ENCODE data around the gene PERM1.
A peak's percentile ranks its signal among the peaks of the same experiment; 100 is the strongest.

The PERM1 gene

DNA sequence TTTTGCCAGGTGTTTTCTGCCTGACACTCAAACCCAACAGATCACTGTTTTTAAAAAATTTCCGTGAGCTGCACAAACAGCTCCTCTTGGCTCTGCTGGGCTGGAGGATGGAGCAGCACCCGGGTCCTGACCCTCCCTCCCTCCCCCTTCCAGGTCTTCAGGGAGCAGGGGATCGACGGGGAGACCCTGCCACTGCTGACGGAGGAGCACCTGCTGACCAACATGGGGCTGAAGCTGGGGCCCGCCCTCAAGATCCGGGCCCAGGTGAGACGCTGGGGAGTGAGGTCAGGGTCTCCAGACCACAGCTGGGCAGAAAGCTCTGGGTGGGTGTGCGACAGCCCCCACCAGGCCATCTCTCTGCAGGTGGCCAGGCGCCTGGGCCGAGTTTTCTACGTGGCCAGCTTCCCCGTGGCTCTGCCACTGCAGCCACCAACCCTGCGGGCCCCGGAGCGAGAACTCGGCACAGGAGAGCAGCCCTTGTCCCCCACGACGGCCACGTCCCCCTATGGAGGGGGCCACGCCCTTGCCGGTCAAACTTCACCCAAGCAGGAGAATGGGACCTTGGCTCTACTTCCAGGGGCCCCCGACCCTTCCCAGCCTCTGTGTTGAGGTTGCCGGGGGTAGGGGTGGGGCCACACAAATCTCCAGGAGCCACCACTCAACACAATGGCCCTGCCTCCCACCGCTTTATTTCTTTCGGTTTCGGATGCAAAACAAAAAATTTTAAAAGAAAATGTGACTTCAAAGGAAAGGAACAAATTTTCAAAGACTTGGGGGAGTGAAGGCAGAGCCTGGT, 38.1 kb downstream of the PERM1 start:
- no peak for DNase-seq

DNA sequence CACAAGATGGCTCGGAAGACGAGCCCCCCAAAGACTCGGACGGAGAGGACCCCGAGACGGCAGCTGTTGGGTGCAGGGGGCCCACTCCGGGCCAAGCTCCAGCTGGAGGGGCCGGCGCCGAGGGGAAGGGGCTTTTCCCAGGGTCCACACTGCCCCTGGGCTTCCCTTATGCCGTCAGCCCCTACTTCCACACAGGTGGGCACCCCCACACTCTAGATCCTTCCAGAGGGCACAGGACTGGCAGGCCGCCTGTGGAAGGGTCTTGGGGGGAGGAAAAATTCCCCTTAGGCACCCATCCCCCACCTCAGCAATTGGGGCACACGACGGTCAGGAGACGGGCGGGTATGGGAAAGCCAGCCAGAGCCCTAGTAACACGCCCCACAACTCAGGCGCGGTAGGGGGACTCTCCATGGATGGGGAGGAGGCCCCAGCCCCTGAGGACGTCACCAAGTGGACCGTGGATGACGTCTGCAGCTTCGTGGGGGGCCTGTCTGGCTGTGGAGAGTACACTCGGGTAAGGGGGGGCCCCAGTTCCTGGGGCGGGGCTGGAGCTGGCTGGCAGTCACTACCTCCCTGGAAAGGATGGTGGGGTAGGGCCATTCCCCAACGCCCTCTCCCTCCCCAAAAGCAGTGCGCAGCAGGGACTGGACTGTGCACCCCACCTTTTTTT, 38.9 kb downstream of the PERM1 start:
- no peak for DNase-seq

DNA sequence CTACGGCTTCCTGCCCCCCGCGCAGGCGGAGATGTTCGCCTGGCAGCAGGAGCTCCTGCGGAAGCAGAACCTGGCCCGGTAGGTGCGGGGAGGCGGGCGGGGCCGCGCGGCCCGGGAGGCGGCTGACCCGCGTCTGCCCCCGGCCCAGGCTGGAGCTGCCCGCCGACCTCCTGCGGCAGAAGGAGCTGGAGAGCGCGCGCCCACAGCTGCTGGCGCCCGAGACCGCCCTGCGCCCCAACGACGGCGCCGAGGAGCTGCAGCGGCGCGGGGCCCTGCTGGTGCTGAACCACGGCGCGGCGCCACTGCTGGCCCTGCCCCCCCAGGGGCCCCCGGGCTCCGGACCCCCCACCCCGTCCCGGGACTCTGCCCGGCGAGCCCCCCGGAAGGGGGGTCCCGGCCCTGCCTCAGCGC, 39.5 kb downstream of the PERM1 start:
- no peak for DNase-seq

DNA sequence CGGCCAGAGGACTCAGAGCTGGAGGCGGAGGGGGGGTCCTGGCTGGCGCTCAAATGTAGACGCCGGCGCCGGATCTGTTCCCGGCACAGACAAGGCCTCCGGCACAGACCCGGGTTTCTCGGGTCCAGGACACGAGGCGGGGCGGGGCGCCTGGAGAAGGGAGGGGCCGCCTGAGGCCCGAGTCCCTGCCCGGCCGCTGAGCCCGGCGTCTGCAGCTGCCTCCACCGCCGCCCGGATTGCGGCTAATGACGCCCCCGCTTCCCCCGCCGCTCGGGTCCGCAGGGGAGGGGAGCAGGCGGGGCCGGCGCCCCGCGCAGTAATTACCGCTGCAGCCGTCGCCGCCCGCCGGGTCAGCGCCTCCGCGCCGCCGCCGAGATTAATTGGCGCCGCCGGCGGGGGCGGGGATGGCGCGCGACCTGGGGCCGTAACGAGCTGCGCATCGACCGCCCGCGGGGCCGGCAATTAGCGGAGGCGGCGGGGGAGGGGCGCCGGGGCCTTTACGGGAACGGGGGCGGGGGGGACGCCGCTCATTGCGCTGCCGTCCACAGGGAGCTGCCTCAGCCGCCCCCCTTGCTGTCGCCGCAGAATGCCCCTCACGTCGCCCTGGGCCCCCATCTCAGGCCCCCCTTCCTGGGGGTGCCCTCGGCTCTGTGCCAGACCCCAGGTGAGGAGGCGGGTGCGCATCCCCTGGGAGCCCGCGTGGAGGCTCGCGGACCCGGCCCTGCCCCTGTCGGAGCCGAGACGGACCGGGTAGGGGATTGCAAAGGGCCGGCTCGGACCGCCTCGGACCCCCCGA, 40.1 kb downstream of the PERM1 start:
- no peak for DNase-seq

DNA sequence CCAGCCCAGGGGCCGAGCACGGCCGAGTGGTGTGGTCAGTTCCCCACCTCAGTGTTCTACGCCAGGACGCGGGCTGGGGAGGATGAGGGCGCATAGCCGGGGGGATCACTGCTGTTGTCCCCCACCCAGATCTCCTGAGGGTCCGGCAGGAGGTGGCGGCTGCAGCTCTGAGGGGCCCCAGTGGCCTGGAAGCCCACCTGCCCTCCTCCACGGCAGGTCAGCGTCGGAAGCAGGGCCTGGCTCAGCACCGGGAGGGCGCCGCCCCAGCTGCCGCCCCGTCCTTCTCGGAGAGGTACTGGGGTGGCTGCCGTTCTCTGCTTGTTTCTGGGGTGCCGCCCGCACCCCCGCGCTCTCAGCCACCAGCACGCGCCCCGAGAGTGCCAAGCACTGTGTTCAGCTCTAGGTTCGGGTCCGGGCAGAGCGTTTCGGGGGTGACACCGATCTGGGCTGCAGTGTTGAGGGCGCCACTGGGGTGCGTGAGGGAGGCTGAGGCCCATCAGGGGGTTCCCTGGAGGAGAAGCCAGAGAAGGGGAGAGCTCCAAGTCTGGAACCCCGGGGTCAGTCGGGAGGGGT, 40.8 kb downstream of the PERM1 start:
- DNase-seq = no peak

DNA sequence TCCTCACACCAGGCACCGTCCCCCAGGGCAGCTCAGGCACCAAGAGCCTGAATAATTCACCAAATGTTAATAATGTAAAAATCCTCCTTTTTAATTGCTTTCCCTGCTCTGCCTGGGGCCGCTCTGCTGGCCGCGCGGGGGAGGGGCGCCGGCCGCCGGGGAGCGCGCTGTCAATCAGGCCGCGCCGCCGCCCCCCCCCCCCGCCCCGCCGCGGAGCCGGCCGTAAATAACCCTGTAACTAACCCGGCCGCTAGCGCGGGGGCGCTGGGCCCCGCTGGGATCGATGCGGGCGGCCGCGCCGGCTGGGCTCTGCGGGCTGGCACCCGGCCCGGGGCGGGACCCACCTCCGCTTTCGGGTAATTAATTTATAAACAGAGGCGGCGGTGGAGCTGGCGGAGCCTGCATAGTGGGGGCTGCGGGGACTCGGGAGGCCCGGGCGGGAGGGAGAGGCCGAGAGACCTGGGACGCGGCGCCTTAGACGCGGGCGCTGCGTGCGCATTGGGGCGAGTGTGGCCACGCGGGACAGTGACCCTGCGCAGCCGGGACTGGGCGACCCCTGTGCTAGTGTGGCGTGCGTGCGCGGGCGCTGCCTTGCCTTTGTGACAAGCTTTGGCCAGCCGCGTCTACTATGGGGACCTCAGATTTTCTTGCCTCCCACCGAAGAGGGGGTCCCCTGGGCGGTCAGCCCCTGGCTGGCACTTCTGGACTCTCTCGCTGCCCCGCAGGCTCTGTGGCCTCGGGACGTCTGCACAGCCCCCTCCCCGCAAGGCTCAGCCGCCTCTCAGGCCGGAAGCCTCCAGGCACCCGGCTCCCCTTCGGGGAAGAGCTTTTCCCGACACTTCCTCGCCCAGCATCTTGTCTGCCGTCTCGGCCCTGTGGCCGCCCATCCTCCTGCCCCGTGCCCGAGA, 41.5 kb downstream of the PERM1 start:
- DNase-seq = peak; percentile 28

DNA sequence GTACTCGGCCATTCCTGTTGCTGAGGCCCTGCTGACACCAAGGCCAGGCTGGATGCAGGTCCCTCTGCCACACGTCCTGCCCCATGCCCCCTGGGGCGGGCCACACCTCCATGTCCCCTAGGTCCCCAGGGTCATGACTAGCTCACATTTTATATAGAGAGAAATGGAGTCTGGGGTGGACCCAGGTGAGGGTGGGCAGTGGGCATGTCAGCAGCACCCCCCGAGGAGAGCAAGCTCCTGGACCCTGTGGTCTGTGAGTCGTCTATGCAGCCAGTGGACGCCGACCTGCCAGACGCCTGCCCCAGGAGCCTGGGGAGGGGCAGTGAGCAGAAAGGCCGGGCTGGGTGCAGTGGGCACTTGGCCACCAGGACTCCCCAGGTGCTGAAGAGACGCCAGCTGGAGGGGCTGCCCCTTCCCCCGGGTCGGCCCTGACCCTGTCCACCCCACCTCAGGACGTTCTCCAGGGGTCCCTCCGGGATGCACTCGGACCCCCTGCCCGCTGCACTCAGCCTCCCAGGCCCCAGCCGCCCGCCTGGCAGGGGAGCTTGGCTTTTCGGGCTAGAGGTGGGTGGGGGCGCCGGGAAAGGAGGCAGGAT, 42.3 kb downstream of the PERM1 start:
- DNase-seq = no peak

DNA sequence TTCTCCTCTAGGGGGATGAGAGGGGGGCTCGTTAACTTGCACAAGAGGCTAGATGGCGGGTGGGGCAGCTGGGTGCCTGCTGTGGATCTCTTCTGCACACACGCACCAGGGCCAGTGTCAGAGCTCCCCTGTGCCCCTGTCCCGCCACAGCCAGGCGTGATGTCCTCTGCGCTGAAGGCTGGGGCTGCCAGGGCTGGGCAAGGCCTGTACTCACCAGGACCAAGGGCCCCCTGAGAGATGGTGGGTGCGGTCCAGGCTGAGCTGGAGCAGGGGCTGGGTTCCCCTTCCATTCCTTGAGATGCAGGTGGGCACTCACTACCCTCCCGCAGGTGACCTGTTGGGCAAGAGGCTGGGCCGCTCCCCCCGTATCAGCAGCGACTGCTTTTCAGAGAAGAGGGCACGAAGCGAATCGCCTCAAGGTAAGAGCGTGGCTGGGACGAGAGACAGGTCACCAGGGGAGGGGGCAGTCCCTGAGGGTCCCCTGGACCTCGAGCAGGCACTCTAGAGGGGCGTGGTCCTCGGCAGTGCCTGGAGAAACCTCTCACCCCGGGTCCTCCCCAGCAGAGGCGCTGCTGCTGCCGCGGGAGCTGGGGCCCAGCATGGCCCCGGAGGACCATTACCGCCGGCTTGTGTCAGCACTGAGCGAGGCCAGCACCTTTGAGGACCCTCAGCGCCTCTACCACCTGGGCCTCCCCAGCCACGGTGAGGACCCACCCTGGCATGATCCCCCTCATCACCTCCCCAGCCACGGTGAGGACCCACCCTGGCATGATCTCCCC, 43.0 kb downstream of the PERM1 start:
- no peak for DNase-seq

DNA sequence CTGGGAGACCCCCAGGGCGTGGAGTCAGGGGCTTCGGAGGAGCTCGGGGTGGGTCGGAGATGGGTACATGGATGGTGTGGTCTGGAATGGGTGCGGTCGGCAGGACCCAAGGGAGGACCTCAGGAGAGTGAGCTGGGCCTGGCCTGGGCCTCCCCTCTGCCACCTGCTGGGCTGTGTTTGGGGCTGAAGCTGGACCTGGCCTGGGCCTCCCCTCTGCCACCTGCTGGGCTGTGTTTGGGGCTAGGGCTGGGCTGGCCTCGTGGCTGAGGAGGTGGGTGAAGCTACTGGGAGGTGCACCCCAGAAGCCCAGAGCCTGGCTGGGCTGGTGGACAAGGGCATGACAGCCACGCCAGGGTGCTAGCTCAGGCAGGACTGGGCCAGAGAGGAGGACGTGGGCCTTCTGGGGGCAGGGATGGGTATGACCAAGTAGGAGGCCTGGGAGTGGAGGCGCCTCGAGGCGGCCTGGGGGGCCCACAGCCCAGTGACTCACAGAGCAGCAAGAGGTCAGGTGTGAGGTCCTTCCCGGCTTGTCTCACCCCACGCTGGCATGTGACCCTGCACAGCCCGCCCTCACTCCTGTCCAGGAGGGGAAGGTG, 43.7 kb downstream of the PERM1 start:
- DNase-seq = no peak

DNA sequence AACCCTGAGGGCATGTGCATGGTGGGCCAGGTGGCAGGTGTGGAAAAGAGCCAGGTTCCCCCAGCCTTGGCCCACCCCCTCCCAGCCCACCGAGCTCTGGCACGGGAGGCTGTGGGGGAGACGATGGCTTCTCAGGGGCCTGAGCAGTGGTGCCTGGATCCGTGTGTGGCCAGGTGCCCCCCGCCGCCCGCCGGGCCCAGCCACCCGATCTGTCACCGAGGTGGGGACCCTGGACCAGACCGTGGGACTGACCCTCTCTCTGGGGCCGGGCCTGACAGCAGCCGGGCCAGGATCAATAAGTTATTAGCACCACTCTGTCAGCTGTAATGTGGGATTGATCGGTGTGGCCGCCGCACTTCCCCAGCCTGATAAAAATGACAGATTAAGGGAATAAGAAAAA, 44.4 kb downstream of the PERM1 start:
- no peak for DNase-seq

DNA sequence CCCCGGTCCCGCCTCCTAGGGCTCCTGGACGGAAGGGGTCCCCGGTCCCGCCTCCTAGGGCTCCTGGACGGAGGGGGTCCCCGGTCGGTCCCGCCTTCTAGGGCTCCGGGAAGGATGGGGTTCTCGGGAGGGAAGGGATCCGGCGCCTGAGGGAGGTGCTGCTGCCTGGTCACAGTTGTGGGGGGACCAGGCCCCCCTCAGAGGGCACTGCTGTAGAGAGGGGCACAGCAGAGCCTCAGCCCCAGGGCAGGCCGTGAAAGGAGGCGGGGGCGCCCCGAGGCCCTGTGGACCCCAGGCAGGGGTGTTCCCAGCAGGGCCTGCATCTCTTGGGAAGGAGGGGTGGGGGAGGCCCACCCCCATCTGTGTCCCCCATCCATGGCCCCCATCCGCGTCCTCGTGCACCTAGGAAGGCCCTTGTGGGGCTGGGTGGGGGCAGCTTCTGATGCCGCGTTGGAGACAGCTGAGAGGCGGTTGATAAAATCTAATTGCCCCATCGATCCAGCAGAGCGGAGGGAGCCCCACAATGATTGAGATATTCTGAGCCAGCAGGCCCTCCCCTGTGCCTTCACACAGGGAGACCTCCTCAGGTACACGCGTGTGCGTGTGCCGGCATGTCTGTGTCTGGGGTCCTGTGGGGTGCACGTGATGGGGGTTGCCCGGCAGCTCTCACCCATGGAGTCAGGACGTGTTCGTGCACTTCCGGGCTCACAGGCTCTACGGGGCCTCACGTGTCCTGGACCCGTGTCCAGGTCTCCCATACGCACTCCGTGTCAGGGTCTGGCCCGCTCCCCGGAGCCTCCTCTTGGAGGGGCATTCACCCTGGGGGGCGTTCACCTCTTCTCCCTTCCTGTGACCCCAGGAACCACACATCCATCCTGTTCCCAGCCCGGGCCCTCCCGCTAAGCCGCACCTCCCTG, 45.3 kb downstream of the PERM1 start:
- no peak for DNase-seq

DNA sequence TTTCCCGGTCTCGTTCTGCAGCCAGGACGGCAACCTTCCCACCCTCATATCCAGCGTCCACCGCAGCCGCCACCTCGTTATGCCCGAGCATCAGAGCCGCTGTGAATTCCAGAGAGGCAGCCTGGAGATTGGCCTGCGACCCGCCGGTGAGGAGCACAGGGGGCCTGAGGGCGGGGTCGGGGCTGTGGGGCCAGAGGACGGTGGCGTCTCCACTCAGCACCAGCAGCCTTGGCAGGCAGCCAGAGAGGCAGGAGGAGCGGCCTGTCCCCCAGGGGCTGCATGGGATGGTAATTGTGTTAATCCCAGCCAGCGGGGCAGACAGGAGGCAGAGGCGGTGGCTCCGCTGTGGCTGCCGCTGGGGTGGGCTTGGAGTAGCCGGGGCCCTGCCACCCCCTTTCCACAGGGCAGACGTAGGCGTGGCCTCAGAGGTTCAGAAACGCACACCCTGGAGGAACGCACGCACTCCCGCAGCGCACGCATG, 46.1 kb downstream of the PERM1 start:
- DNase-seq = no peak

DNA sequence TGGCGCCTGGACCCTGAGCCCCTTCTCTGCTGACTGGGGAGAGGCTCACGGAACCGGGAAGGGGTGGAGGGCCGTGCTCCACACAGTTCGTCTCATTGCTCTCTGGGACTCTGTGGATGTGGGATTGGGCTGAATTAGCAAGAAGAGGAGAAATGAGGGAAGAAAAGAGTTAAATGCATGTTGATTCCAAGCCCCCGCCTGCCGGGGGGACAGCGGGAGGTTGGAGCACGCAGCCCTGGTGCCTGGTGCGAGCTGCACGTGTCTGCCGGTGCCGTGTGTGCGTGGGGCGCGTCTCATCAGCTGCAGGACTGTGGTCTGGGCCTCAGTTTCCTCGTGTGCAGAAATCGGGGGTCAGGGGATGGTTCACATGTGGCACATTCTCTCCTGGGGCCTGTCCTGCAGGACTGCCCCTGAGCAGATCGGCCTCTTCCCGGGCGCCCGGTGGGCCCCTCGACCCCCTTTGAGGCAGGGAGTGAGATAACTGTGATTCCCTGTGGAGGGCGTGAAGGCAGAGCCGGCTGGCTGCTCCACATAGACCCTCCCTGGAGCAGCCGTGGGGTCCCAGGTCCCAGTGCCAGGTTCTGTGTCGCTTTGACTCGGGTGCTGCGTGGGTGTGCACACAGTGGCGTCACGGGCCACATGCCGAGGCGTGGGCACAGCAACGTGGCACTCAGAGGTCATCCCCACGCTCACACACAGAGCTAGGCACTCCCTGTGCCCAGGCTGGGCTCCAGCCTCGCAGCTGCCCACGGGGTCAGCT, 46.7 kb downstream of the PERM1 start:
- no peak for DNase-seq

DNA sequence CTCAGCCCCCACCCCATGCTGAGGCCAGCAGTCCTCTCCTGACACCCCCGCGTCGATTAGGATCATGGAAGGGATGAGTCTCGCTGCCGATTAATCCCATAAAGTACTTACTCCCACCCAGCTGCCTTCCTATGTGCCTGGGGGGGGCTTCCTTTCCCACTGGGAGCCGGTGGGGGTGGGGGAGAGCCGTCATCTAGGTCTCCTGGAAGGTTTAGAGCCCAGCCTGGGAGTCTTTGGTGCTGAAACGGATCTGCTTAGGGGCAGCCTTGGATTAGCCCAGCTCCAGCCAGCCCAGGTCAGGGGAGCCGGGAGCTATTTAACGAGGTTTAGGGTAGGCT, 48.3 kb downstream of the PERM1 start:
- no peak for DNase-seq

DNA sequence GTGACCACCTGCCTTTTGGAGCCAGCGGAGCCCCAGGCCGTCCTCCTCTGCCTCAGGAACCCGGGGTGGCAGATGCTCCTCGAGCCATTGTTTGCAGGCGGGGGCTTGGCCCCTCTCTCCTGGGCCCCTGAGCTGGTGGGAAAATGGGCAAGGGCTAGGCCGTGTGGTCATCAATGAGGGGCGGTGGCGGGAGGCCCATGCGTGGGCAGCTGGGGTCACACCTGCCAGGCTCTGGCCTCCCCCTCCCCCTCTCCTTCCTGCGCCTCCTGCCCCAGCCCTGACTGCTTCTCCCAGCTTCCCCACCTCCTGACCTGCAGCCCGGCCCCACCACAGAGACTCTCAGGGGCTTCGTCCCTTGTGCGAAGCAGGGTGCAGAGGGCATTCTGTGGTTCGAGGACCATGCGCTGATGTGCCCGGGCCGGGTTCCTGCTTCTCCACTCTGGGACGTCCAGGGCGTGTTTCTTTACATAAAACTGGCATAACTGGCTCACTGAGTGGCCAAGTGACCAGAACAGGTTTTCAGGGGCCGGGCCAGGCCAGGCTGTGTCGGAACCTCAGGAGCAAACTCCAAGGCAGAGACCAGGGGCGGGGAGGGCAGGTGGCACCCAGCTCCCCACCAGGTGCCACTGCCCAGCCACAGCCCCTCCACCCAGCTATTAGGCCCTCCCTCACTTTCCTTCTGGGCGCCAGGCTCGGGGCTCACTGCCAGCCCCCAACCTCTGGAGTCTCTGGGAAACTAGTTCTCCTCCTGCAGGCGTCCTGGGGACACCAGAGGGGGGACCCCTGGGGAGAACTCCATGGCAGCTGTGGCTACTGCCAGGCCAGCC, 48.9 kb downstream of the PERM1 start:
- DNase-seq = no peak

DNA sequence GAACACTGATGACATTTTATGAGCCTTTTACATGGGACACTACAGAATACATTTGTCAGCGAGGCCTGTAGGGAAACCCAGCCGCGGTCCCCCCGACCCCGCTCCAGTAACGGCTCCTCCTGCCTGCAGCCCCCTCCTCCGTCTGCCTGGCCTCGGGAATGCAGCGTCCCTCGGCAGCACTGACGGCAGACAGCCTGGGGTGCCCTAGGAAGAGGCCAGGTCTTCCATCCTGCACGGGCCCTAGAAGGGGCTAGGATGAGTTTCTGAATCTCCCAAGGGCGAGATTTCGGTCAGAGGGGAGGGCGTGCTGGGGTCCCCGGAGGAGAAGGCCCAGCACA, 49.8 kb downstream of the PERM1 start:
- no peak for DNase-seq

DNA sequence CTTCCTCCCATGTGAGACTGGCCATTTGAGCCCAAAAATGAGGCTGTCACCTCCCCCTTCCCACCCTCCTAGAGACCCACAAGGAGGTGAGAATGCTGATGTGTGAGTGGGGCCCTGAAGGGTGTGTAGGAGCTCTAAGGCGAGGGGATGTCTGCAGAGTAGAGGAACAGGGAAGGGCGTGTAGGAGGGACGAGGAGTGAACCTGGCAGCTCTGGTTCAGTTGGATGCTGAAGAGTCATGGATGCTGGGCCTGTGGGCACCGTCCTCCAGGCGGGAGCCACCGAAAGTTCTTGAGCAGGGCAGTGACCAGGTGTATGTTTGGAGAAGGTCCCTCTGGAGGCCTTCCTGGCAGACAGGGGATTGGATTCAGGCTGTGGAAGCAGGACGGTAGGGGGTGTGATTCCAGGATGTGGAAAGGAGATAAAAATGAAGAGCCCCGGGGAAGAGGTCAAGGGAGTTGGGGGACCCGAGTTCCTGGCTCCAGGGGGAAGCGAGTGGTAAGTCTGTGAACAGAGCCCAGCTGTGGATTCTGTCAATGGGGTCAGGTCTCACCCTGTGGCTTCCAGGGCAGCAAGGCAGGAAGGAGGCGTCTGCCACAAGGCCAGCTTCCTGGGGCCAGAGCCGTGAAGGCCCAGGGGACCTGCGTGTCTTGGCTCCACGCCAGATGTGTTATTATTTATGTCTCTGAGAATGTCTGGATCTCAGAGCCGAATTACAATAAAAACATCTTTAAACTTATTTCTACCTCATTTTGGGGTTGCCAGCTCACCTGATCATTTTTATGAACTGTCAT, 50.3 kb downstream of the PERM1 start:
- DNase-seq = no peak
